OCI-M2 (cell line): ENCODE measurements around the gene MMP25.

Source experiments
- DNase-seq: peaks from one replicate; lab custom pipeline; 2025; ENCODE audit not compliant: unreplicated experiment; lab: John Stamatoyannopoulos, UW

Gene MMP25

GRCh38 chr16:3015865-3016521 lies 30.4 kb upstream of the MMP25 start:
- DNase-seq = no peak

GRCh38 chr16:3017344-3017743 lies 29.0 kb upstream of the MMP25 start:
- no peak for DNase-seq

- DNase-seq = no peak
These were observed 28.4 kb upstream of the MMP25 start, which contains the start of gene CLDN6 for GRCh38 chr16:3017794-3018506. Gene CLDN6, minus strand, starts transcription at chr16:3018183. Its CDS starts 2,162 bp downstream, at chr16:3016021.

GRCh38 chr16:3019594-3020246 lies 26.6 kb upstream of the MMP25 start:
- no peak for DNase-seq

- no peak for DNase-seq
These were observed 26.1 kb upstream of the MMP25 start, which contains the start of gene TNFRSF12A for GRCh38 chr16:3020247-3020603. Gene TNFRSF12A, plus strand, starts transcription at chr16:3020368. Its CDS starts 30 bp downstream, at chr16:3020398.

- DNase-seq = no peak
These were observed 25.5 kb upstream of the MMP25 start for GRCh38 chr16:3020604-3021448.

GRCh38 chr16:3021449-3022207 lies 24.7 kb upstream of the MMP25 start:
- DNase-seq = no peak

GRCh38 chr16:3022208-3022683 lies 24.1 kb upstream of the MMP25 start:
- no peak for DNase-seq

GRCh38 chr16:3022684-3023414 lies 23.5 kb upstream of the MMP25 start:
- no peak for DNase-seq

GRCh38 chr16:3023415-3023668 lies 23.0 kb upstream of the MMP25 start:
- DNase-seq = no peak

GRCh38 chr16:3023669-3024478 lies 22.5 kb upstream of the MMP25 start, which contains the start of the genes HCFC1R1 and THOC6:
Gene HCFC1R1, minus strand, starts transcription at chr16:3023942. Its CDS starts 1 bp downstream, at chr16:3023941.
Gene THOC6, plus strand, starts transcription at chr16:3024035. Its CDS starts 292 bp downstream, at chr16:3024327.
- DNase-seq = peak; percentile 77

- no peak for DNase-seq
These were observed 21.0 kb upstream of the MMP25 start for GRCh38 chr16:3025032-3026002.

- DNase-seq = no peak
These were observed 20.4 kb upstream of the MMP25 start for GRCh38 chr16:3026003-3026378.

- no peak for DNase-seq
These were observed 19.5 kb upstream of the MMP25 start for GRCh38 chr16:3026609-3027488.

GRCh38 chr16:3027489-3027795 lies 18.9 kb upstream of the MMP25 start:
- no peak for DNase-seq

GRCh38 chr16:3027983-3028715 lies 18.2 kb upstream of the MMP25 start:
- DNase-seq = no peak
